Activated CD4-positive, alpha-beta T cell treated with anti-CD3 and anti-CD28 coated beads, Interleukin-2, amount 50 U/mL, for 48 hours (primary cell): ENCODE results near the gene PRDM12.

Experiments used
- DNase-seq, 2 experiments: peaks; one replicate each; pipeline ENCODE4 v3.0.0-alpha.2; 2020

The PRDM12 gene

DNA sequence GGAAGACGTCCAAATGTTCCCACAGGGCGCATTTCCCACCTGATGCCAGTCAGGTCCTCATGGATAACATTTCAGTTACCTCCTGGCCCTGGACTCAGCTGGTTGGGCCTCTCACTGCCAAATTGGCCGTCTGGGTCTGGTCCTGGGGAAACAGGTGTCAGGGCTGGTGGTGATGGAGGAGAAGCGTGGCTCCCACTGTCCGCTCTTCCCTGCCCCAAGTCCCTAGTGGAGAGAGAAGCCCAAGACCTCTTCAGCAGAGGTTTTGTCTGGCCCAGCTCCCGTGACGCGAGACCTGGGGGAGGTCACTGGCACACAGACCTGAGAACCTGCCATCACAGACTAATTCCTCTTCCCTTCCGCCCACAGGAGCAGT, 27.8 kb upstream of the PRDM12 start:
- no peak for DNase-seq

DNA sequence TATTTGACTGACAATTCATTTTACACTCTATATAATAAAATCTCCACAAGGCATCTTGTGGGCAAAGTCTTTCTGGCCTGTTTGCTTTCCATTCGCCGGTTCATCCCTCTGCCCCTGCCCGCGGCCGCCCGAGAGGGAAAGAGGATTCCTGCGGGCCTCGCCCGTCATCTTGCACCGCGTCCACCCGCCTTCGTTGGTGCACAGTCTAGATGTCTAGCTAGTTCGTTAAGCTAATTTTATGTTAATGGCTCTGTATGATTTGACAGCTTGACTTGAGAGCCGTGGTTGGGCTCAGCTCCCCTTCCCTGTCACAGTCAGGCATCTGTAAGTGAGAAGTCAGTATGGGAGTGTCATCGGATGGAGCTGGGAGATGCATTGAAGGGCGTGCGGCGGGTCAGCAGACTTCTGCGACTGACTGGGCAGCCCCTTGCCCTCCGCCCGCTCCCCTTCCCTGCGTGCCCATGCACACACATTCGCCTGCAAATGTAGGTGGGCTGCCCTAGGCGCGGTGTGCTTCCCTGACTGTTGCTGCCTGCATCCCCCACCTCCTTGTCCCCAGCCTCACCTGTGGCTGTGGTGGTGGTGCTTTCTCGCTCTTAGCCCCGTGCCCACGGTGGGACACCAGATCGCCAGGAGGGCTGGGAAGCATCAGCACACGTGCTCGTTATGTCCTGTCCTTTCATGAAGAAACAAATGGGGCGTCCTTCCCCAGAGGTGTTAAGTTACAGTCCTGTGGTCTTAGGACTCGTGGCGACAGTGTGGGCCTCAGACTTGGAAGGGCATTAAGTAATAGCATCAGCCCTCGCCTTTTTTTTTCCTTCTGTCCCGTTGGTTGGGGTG, 25.9 kb upstream of the PRDM12 start:
- no peak for DNase-seq

DNA sequence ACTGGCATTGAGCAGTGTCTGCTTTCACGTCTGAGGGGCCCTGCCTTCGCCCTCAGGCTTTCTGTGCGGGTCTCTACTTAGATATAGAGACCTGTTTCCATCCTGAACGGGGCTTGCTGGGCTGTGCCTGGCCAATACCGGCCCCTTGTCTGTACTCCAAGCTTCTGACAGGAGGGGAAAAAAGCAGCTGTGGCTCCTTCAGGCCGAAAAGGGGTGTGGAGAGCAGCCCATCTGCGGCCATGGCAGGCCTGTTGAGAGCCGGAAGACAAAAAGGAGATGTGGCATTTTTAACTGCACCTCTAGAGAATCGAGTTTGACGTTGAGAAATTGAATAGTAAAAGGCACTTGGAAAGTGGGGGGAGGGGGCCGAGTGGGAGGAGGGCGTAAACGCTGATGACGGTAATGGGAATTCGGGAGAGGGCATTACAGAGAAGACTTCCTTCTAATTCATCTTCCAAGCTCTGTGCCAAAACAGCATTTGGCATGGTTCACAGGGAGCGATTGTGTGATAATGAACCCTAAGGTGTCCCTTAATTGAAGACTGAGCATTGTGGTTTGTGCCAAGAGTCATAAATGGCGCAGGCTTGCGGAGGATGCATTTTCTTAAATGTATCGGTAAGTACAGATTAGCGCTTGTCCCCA, 25.1 kb upstream of the PRDM12 start:
- DNase-seq: no peak

DNA sequence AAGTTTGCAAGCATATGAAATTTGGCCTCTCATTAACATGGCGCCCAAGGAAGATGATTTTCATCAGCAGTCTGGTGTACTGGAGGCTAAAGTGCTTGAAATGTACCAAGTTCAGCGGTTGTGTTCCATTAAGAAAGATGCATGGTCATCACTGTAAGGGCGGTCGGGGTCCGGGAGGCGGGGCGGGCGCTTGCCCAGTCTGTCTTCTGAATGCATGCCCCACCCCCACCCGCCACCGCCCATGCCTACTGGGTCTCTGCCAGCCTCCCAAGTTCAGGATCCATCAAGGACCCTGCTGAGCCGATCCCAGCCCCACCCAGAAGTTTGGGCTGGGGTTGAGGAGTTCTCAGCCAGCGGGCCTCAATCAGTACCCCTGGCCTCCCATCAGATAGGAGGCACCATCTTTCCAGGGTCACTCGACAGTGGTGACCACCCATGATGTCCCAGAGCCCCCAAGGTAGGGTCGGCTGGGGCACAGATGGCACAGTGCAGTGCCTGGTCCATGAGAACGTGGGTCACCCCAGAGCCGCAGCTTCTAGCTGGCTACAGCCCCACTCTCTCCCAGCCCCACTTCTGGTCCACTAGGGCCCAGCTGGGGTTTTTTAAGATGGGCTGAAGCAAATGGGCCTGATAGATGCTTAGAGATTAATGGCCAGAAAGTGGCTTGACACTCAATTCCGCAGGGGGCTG, 24.4 kb upstream of the PRDM12 start:
- no peak for DNase-seq

DNA sequence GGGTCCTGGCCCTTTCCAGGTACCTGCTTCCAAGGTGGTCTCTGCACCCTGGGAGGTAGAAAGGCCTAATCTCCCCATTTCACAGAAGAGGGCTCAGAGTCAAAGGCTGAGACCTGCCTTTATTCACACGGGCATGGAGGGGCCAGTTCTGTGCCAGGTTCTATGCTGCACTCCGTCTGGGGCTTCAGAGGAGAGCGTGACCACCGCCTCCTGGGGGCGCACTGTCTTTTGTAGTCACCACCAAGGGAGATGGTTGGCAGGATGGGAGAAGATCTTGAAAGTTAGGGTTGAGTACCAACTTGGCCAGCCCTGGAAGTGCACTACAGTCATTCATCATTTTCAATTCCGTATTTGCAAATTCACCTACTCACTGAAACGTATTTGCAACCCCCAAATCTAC, 23.7 kb upstream of the PRDM12 start:
- no peak for DNase-seq

DNA sequence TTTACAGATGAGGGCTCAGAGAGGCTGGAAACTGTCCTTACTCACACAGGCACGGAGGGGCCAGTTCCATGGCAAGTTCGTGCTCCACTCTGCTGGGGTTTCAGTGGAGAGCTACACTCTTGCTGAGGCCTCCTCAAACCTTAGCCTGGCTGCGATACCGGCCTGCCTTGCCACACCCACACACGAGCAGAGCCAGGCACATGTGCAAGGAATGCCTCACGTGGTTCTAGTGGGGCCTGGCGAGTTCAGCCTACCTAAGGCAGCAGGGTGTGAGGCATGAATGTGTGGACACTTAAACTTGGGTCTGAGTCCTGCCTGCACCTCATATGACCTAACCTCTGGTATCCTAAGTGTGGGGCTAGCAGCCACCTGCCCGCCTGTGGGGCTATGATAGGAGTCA, 21.5 kb upstream of the PRDM12 start:
- no peak for DNase-seq

DNA sequence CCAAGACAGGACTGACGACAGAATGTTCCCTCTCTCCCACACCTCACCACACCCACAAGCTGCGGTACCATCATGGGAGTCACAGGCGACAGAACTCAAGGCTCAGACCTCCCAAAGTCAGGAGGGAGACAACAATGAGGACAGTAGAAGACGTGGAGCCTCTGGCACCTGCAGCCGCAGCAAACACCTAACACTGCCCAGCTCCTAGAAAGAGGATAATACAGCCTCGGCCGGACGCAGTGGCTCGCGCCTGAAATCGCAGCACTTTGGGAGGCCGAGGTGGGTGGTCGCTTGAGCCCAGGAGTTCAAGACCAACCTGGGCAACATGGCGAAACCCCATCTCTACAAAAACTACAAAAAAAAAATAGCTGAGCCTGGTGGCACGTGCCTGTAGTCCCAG, 13.2 kb upstream of the PRDM12 start:
- no peak for DNase-seq

DNA sequence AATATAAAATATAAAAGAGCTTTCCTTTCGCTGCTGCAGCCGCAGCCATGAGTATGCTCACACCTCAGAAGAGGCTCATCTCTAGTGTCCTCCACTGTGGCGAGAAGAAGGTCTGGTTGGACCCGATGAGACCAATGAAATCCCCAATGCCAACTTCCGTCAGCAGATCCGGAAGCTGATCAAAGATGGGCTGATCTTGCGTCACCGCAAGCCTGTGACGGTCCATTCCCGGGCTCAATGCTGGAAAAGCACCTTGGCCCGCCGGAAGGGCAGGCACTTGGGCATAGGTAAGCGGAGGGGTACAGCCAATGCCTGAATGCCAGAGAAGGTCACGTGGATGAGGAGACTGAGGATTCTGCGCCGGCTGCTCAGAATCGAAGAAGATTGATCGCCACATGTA, 12.6 kb upstream of the PRDM12 start:
- no peak for DNase-seq

DNA sequence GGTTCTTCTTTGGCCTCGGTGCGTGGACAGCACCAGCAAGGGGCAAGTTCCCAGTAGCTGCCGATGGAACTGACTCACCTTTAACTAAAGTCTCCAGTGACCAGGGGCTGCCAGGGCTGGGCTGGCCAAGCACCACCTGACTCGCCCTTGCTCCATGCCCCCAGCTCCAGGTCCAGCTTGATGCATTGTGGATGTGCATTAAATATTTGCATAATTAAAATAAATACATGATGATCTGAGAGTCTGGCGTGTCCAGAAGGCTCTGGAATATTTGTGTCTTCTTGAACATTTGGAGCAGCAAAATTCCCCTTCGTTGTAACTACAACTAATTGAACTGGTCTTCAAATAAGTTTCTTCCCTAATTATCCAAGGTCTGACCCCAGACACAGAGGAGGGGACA, 9.5 kb upstream of the PRDM12 start:
- DNase-seq: no peak

DNA sequence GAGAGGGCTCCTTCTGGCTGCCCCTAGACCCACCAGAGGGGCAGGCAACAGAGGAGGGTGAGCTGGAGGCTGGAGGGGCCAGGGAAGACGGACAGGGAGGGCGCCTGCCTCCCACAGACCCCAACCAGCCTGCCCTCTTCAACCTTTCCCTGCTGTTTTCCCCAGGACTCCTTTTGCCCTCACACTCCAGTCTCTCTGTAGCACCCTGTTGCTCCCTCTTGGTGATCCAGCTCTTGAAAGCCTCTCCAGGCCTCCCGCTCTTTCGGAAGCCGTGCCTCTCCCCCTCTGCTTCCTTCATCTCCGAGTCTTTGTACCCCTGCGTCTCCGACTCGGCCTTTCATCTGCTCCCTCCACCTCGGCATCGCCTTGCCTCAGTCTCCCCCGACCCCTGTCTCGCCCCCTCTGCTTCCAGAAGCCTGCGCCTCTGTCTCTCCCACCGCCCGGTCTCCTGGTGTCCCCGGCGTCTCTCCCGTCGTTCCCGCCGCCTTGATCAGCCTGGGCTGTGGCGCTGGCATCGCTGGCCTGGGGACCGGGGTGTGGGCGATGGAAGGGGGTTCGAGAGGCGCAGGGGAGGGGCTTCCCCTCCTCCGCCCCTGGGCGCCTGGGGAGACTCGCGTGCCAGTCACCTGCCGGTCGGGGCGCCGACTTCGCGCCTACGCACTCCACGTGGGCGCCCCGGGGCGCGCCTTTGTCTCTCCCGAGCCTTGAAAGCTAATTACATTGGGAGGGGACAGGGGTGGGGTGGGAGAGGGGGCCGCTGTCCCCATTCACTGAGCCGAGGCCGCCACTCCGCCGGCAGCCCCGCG, 5.3 kb upstream of the PRDM12 start:
- DNase-seq: no peak

DNA sequence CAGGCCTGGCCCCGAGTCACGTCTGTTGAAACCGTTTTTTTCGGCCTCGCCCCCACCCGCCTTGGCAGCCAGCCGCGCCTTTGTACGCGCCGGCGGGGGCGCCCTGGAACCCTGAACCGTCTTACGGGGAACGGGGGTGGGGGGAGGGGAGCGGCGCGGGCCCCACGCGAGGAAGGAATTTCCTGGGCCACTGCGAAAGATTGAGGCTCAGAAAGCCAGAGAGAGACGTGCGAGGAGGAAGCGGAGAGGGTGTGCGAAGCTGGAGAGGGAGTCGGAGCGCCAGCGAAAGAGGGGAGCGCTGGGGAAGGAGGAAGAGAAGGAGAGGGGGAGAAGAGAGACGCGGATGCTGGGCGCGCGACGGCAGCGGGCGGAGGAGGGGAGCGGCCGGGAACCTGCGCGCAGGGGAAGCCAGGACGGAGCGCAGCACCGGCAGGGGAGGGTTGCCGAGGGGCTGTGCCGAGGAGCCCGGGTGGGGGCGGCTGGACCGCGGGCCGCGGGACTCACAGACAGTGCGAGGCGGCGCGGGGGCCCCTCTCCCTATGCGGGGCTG, 4.6 kb upstream of the PRDM12 start:
- no peak for DNase-seq

DNA sequence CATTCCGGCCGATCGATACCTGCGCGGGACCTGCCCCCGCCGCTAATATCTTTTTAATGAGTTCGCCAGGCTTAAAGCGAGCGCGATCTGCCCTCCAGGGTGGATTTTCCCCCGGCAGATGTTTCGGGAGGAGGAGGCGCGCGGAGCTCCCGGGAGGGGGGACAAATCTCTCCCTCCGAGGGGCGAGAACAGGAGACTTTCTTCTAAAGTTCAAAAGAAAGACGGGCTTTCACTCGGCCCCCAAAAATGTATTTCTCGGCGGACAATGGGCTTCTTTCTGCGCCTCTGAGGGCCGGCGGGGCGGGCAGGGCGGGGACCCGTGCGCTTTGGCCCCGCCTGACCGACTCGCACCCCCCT, 4.1 kb upstream of the PRDM12 start:
- DNase-seq: no peak

DNA sequence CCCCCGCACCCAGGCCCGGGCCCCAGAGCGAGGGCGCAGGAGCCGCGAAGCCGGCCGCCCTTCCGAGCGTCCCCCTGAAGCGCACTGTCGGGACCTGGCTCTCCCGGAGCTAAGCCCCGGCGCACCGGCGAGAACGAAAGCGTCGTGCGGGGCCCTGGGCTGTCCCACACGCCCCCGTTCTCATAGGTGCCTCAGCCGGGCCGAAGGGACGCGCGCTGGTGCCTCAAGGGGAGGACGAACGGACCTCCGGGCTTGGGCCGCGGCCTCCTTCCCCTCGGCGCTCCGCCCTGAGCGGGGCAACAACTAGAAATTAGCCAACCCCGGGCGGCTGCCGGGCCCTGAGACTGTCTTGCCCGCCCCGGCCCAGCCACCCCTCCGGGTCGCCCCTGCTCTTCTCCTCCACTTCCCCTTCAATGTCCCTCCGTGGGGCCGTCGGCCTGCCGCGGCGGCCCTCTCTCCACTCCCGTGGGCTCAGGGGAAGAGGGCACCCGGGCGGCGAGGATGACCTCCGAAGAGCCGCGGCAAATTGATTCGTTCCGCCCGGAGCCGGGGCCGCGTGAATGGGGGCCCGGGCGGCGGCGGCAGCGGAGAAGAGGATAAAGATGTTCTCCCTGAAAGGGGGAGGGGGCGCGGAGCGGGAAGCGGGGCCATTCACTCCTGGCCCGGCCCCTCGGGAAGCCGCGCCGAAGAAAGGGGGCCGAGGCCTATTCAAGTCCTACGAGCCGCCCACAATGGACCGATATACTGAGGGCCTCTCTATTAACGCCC, 3.5 kb upstream of the PRDM12 start:
- no peak for DNase-seq

DNA sequence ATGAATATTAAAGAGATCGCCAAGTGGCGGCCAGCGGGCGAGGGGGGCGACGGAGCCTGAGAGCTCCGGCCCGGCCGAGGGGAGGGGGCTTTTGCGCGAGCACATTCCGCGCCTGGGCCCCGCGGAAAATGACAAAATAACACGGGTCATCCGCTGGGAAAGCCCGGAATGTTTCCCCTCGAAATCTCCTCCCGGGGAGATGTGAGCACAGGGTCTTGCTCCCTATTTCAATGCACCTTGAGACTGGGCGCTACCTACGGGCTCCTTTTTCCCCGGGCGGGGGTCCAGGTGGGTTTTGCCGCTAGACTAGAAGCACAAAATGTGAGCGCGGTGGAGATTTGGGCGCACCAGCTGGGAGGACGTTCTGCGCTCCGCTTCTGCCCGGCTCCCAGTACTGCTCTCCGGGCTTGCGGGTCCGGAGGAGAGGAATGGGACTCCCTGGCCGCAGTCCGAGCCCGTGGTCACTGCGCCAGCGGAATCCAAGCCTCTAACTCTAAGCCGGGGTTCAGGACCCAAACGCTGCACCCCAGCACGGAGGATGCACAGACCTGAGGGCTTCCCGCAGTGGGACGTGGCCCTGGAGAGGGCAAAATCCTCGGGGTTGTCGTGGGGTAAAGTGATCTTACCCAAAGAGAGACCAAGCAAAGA, 2.8 kb upstream of the PRDM12 start:
- no peak for DNase-seq

DNA sequence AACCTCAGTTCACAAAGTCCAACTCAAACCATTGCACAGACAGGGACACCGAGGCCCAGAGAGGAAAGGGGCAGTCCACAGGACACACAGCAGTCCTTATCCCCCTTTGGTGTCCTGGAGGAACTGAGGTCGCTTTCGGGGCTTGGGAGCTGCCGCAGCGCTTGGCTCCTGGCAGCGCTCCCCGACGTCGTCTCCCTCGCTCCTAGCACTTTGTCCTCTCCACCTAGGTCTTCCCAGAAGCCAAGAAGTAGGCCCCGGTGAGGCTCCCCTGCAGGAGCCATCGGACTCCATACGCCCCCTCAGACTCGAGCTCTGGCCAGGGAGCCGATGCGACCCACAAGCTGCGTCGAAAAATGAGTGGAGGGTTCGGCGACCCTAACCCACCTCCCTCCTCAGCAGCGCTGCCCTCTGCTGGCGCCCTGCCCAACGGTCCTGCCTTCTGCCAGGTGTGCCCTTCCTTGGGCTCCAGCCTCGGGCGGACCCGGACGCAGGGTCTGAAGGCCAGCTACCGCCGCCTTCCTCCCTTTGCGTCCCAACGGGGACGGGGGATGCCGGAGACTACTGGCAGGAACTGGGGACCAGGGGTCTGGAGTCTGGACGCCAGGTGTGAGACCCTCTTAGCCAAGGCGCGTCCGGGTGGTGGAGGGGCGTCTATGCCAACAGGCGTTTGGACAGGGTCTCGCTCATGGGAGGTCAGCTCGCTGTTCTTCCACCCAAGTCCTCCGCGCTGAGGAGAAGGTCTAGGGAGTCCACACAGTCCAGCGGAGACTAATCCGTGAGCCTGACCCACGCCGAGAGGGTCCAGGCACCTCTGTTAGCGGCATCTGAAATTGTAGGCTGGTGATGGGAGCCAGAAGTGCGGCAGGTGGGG, 2.1 kb upstream of the PRDM12 start:
- DNase-seq: no peak

DNA sequence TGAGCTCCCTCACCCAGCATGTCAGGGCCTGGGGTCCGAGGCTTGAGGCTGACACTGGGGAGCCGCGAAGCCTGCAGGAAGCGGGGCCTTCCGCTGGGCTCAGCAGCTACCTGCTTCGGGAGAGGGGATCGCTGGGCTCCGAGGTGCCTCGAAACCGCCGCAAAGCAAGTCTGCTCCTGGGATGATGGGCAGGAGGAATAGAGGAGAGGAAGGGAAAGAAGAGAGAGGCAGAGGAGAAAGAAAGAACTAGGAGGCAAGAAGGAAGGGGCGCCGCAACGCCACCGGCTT, 1.5 kb upstream of the PRDM12 start:
- DNase-seq: no peak

DNA sequence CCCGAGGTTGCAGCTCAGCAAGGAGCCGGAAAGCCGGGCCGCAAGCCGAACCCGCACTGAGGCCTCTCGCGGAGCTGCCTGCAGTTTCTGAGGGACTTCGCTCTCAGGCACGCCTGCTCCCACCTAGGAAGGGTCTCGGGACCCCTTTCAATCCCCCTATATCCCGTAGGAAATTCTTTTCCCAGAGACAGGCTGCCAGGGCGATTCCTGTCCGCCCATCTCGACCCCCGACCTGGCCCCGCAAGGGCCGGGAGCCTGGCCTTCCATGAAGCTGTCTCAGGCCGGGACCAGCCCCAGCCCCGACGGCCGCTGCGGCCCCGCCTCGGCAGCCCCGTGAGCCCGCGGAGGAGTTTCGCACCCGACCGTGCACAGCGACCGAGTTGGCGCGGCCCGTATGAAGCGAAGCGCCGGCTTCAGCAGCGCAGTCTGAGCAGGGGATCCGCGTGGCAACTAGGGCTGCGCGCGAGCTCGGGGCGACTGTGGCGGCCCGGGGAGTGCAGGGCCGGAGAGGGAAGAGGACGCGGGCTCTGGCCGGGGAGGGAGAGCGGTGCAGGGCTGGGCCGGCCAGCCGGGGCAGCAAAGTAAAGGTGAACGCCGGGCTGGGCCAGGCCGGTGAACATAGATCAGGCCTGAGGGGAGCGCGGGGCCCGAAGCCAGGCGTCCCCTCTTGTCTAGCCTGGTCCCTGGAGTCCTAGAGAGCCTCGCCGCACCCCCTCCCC, 977 bp upstream of the PRDM12 start:
- DNase-seq: peak in 1 of 2 experiments; percentile 27

DNA sequence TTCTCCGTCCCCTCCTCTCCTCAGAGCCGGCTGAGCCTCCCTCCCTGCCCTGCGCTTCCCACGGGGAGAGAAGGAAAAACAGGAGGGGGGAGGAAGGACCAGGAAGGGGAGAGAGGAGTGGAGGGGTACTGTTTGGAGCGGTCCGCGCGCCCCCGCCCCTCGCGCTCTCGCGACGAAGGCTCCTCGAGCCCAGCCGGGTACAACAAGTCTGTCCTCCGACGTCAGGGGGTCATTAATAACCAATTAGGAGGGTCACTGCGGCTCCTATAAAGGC, 480 bp upstream of the PRDM12 start:
- no peak for DNase-seq

DNA sequence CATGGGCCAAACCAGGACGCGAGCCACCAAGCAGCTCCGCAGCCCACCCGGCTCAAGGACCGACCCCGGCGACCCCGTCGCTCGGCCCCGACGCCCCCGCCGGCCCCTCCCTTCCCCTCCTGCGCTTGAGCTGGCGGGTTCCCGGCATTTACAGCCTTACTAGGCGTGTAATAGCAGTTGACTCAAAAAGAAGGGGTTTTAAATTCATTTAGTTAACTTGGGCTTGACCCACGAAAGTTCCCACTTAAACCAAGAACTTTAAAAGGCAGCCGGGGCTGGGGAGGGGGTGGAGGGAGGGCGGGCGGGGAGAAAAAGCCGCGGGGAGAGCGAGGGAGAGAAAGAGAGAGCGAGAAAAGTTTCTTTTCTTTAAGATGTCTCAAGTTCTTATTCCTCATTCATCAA, 636 bp downstream of the PRDM12 start:
- DNase-seq: no peak
